ENCODE measurements around the gene MPIG6B. TPM values are rescaled to one million over a fixed set of nuclear protein-coding genes. Genes with fewer than 3 reads are reported as not detected.

The MPIG6B gene
- total RNA-seq, 1 donor from 2014 or later, result not detected

- peaks cover 41% of the 10 kb centered on the region for H3F3A ChIP-seq (ENCODE audit: low read depth)
- H3K27me3 ChIP-seq, result peaks cover 21% of the 10 kb centered on the region
- peak overlapping the region; percentile 47 for H3K4me3 ChIP-seq
- Mint-ChIP-seq H3K36me3 (peaks cover 25% of the 10 kb centered on the region), H3K4me3 (peak overlapping the region; percentile 79), H3K27me3 (ENCODE audit: insufficient read depth, low read depth) (peaks cover 15% of the 10 kb centered on the region), H3K9me3 (no peaks in the 10 kb centered on the region), H3K27ac (peak overlapping the region; percentile 85), H3K4me1 (peaks cover 31% of the 10 kb centered on the region)
- no peak overlapping the region for H2AFZ ChIP-seq (replicated peaks)
- DNase-seq (ENCODE audit: low spot score), result no peak
- H3K79me2 ChIP-seq (ENCODE audit: low read depth), result no peaks in the 10 kb centered on the region
- H3K27ac ChIP-seq, result no peak overlapping the region
- no peaks in the 10 kb centered on the region for H3K9me3 ChIP-seq (ENCODE audit: low read depth)
- TF ChIP-seq CTCF (IDR thresholded peaks at IDR 0.05), result no peak
- no peak for TF ChIP-seq EZH2 (IDR thresholded peaks at IDR 0.05)
- no peak for TF ChIP-seq EZH2phosphoT487 (IDR thresholded peaks at IDR 0.05)
- H4K20me1 ChIP-seq (ENCODE audit: low read depth), result peaks cover 5% of the 10 kb centered on the region
- H3K9ac ChIP-seq, result no peak overlapping the region
- peak overlapping the region; percentile 77 for H3K4me2 ChIP-seq
- H3K4me1 ChIP-seq, result peaks cover 7% of the 10 kb centered on the region
- H3K36me3 ChIP-seq, result no peaks in the 10 kb centered on the region
Observed at GRCh38 chr6:31683591-31683990, 39.6 kb upstream of the MPIG6B start.

GRCh38 chr6:31686483-31686882, 36.7 kb upstream of the MPIG6B start:
- Mint-ChIP-seq H3K36me3 (peaks cover 36% of the 10 kb centered on the region), H3K27me3 (ENCODE audit: insufficient read depth, low read depth) (peaks cover 7% of the 10 kb centered on the region), H3K4me1 (peaks cover 21% of the 10 kb centered on the region), H3K9me3 (no peaks in the 10 kb centered on the region), H3K27ac (no peak overlapping the region), H3K4me3 (no peak overlapping the region)
- Histone ChIP-seq H3K27me3 (peaks cover 14% of the 10 kb centered on the region), H3K4me3 (no peak overlapping the region), H2AFZ (replicated peaks) (no peak overlapping the region), H3K4me1 (peaks cover 6% of the 10 kb centered on the region), H3F3A (ENCODE audit: low read depth) (peaks cover 34% of the 10 kb centered on the region), H3K9me3 (ENCODE audit: low read depth) (no peaks in the 10 kb centered on the region), H4K20me1 (ENCODE audit: low read depth) (peaks cover 8% of the 10 kb centered on the region), H3K4me2 (no peak overlapping the region), H3K79me2 (ENCODE audit: low read depth) (no peaks in the 10 kb centered on the region), H3K36me3 (no peaks in the 10 kb centered on the region), H3K27ac (no peak overlapping the region), H3K9ac (no peak overlapping the region)
- no peak for DNase-seq (ENCODE audit: low spot score)
- TF ChIP-seq CTCF (IDR thresholded peaks at IDR 0.05), result no peak
- TF ChIP-seq EZH2 (IDR thresholded peaks at IDR 0.05), result no peak
- no peak for TF ChIP-seq EZH2phosphoT487 (IDR thresholded peaks at IDR 0.05)

- Mint-ChIP-seq H3K27ac (no peak overlapping the region), H3K9me3 (no peaks in the 10 kb centered on the region), H3K4me3 (no peak overlapping the region), H3K27me3 (ENCODE audit: insufficient read depth, low read depth) (peaks cover 2% of the 10 kb centered on the region), H3K4me1 (peaks cover 14% of the 10 kb centered on the region), H3K36me3 (peaks cover 36% of the 10 kb centered on the region)
- Histone ChIP-seq H3F3A (ENCODE audit: low read depth) (peaks cover 25% of the 10 kb centered on the region), H3K4me3 (no peak overlapping the region), H4K20me1 (ENCODE audit: low read depth) (peaks cover 8% of the 10 kb centered on the region), H3K36me3 (no peaks in the 10 kb centered on the region), H3K27me3 (peaks cover 5% of the 10 kb centered on the region), H3K4me1 (peaks cover 3% of the 10 kb centered on the region), H3K4me2 (no peak overlapping the region), H3K9me3 (ENCODE audit: low read depth) (no peaks in the 10 kb centered on the region), H2AFZ (replicated peaks) (no peak overlapping the region), H3K9ac (no peak overlapping the region), H3K27ac (no peak overlapping the region), H3K79me2 (ENCODE audit: low read depth) (no peaks in the 10 kb centered on the region)
- DNase-seq (ENCODE audit: low spot score), result no peak
- no peak for TF ChIP-seq CTCF (IDR thresholded peaks at IDR 0.05)
- no peak for TF ChIP-seq EZH2phosphoT487 (IDR thresholded peaks at IDR 0.05)
- TF ChIP-seq EZH2 (IDR thresholded peaks at IDR 0.05), result no peak
Observed at GRCh38 chr6:31687321-31687720, 35.9 kb upstream of the MPIG6B start.

Data from neural progenitor cell (in vitro differentiated cells).